Activated naive CD4-positive, alpha-beta T cell treated with anti-CD3 and anti-CD28 coated beads for 36 hours (primary cell): ENCODE measurements around the gene CXCL6. TPM values are rescaled to one million over a fixed set of nuclear protein-coding genes. Genes with fewer than 3 reads are reported as not detected.

Experiments
- CTCF ChIA-PET: fragments of 350-600 bp; sonication (Branson Sonifier 250); formaldehyde crosslinking; loops from one replicate; lab custom pipeline; 2021; ENCODE audit warnings: antibody characterized with exemption; lab: Charles Lee
- DNase-seq: peaks from one replicate; pipeline ENCODE4 v3.0.0-alpha.2; 2020
- H3K27ac Mint-ChIP-seq: one replicate; pipeline ENCODE4 v1.8.0; 2021; ENCODE audit warnings: mild to moderate bottlenecking, mixed read lengths
- H3K27me3 Mint-ChIP-seq: one replicate; pipeline ENCODE4 v1.8.0; 2021; ENCODE audit warnings: low read depth, mixed read lengths
- H3K36me3 Mint-ChIP-seq: one replicate; pipeline ENCODE4 v1.8.0; 2021; ENCODE audit warnings: low read depth, mixed read lengths
- H3K4me1 Mint-ChIP-seq: one replicate; pipeline ENCODE4 v1.8.0; 2021; ENCODE audit warnings: low read depth, mixed read lengths
- H3K4me3 Mint-ChIP-seq: one replicate; pipeline ENCODE4 v1.8.0; 2021; ENCODE audit warnings: mild to moderate bottlenecking, moderate library complexity, mixed read lengths
- H3K9me3 Mint-ChIP-seq: one replicate; pipeline ENCODE4 v1.8.0; 2021; ENCODE audit warnings: mixed read lengths
- intact Hi-C: fragments of 100-400 bp; cut with micrococcal nuclease; formaldehyde crosslinking; loops from one replicate; pipeline ENCODE4 v1.15.1; 2023
- total RNA-seq, 2 experiments: library from RNA; stranded (reverse); gene quantifications; one replicate each; pipeline ENCODE4 v1.2.3, GENCODE V29; 2021

CXCL6 gene
- total RNA-seq, 2 experiments from 2014 or later = not detected

DNA sequence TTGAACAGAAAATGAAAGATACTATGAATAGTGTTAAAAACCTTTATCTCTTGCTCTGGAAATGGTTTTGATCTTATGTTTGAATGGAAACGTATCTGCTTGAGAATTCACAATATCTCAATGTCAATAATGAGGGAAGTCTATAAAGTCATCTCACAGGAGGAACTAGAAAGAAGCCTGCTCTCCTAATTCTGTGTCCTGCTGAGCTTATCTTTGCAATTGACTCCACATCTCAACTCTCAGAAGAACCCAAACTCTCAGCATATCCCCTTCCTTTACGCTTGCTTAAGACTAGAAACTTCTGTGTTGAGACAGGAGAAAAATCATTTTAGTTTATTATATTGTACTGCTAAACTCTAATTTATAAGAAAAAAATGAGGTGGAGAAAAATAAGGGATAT lies 8.3 kb downstream of the CXCL6 start:
- no peak overlapping the region for H3K27ac Mint-ChIP-seq
- no peaks in the 10 kb centered on the region for H3K36me3 Mint-ChIP-seq
- H3K4me3 Mint-ChIP-seq = no peak overlapping the region
- DNase-seq = no peak
- H3K4me1 Mint-ChIP-seq = no peaks in the 10 kb centered on the region
- CTCF ChIA-PET = no interaction called here
- H3K9me3 Mint-ChIP-seq = no peaks in the 10 kb centered on the region
- intact Hi-C loops = no loop called here
- H3K27me3 Mint-ChIP-seq = peaks cover 13% of the 10 kb centered on the region

DNA sequence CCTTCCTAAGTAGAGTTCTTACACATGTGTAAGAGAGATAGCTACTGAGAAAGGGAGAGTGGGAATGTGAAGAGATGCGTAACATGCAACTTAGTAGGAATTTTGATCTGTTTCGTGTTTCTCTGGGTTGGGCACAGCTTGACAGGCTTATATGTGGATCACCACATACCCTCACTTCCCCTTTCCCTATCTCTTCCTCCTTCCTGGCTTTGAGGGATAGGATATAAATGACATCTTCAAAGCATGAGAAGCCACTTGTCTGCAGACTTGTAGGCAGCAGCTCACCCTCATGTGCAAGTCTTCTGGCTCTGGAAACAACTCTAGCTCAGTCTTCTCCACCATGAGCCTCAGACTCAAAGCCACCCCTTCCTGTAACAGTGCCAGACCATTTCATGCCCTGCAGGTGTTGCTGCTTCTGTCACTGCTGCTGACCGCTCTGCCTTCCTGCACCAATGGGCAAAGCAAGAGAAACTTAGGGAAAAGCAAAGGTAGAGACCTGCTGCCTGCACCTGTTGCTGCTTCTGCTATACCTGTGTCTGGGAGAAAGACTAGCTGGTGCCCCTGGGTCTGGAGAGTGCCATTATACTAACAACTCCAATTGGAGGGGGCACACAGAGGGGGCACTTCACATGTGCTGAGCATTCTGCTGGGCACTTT lies 11.2 kb downstream of the CXCL6 start:
- Mint-ChIP-seq H3K36me3 (no peaks in the 10 kb centered on the region), H3K4me1 (no peaks in the 10 kb centered on the region), H3K27me3 (peaks cover 6% of the 10 kb centered on the region), H3K9me3 (no peaks in the 10 kb centered on the region), H3K4me3 (no peak overlapping the region), H3K27ac (no peak overlapping the region)
- no peak for DNase-seq
- CTCF ChIA-PET = no interaction called here
- intact Hi-C loops = no loop called here

DNA sequence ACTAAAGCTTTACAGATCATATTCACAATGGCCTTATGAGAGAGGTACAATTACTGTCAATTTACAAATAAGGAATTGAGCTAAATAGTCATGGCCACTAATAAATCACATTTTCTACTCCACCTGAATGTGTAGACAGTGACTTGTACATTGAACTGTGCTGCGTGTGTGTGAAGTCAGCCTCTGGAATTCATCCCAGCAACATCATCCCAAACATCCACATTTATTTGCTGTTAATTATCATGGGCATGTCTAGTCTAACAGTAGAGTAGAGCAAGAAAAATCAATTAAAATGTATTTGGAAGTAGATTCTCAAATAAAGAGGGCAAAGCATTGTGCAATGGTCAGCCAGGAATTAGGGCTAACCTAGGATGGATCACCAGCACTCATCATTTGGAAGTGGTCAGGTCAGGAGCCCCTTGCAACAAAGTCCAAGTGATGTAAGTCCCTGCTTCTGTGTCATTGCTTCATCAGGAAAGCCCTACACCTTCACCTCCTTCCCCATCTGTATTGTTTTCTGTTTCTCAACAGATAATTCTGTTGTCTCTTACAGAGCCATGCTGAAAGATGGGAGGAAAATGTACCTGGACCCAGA lies 11.8 kb downstream of the CXCL6 start:
- no peak overlapping the region for H3K4me3 Mint-ChIP-seq
- H3K27me3 Mint-ChIP-seq = peaks cover 4% of the 10 kb centered on the region
- no peaks in the 10 kb centered on the region for H3K36me3 Mint-ChIP-seq
- intact Hi-C loops = no loop called here
- H3K9me3 Mint-ChIP-seq = no peaks in the 10 kb centered on the region
- CTCF ChIA-PET = no interaction called here
- no peaks in the 10 kb centered on the region for H3K4me1 Mint-ChIP-seq
- H3K27ac Mint-ChIP-seq = no peak overlapping the region
- no peak for DNase-seq

- Mint-ChIP-seq H3K36me3 (no peaks in the 10 kb centered on the region), H3K27me3 (peaks cover 10% of the 10 kb centered on the region), H3K4me1 (no peaks in the 10 kb centered on the region), H3K4me3 (no peak overlapping the region), H3K9me3 (no peaks in the 10 kb centered on the region), H3K27ac (no peak overlapping the region)
- CTCF ChIA-PET = interaction anchor here (0.7 kb wide), 1 partner anchor 1790 kb away, joined by 3 read pairs; no protein-coding TSS in a partner anchor
- intact Hi-C loops = no loop called here
- no peak for DNase-seq
These were observed 13.9 kb downstream of the CXCL6 start for GRCh38 chr4:73850261-73850970.

DNA sequence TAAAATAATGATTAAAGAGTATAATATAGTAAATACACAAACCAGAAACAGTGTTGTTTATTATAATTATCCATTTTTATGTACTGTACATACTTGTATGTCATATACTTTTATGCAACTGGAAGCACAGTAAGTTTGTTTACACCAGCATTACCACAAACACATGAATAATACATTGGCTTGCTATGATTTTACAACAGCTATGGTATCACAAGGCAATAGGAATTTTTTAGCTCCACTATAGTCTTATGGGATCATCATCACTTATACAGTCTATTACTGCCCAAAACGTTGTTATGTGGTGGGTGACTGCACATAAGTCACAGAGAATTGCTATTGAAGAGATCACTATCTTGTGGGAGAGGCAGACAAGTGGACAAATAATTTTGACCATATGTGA lies 14.8 kb downstream of the CXCL6 start:
- CTCF ChIA-PET = interaction anchor here (0.7 kb wide), 1 partner anchor 1791 kb away, joined by 3 read pairs; no protein-coding TSS in a partner anchor
- H3K36me3 Mint-ChIP-seq = no peaks in the 10 kb centered on the region
- peaks cover 7% of the 10 kb centered on the region for H3K27me3 Mint-ChIP-seq
- no peak overlapping the region for H3K4me3 Mint-ChIP-seq
- H3K27ac Mint-ChIP-seq = no peak overlapping the region
- intact Hi-C loops = no loop called here
- no peaks in the 10 kb centered on the region for H3K9me3 Mint-ChIP-seq
- no peaks in the 10 kb centered on the region for H3K4me1 Mint-ChIP-seq
- no peak for DNase-seq

- intact Hi-C loops = no loop called here
- H3K4me3 Mint-ChIP-seq = no peak overlapping the region
- DNase-seq = no peak
- CTCF ChIA-PET = no interaction called here
- H3K9me3 Mint-ChIP-seq = no peaks in the 10 kb centered on the region
- H3K36me3 Mint-ChIP-seq = no peaks in the 10 kb centered on the region
- H3K4me1 Mint-ChIP-seq = no peaks in the 10 kb centered on the region
- peaks cover 7% of the 10 kb centered on the region for H3K27me3 Mint-ChIP-seq
- no peak overlapping the region for H3K27ac Mint-ChIP-seq
These were observed 16.3 kb downstream of the CXCL6 start for GRCh38 chr4:73852771-73853170.

GRCh38 chr4:73853246-73853704 lies 16.8 kb downstream of the CXCL6 start, which contains the start of gene PF4V1:
PF4V1 (plus strand) TSS chr4:73853296; CDS start chr4:73853363, 67 bp downstream.
- intact Hi-C loops = no loop called here
- H3K27ac Mint-ChIP-seq = no peak within 1 kb of the TSS
- H3K4me3 Mint-ChIP-seq = no peak within 1 kb of the TSS
- H3K36me3 Mint-ChIP-seq = no peaks in the 10 kb centered on the region
- peaks cover 7% of the 10 kb centered on the region for H3K27me3 Mint-ChIP-seq
- no peak for DNase-seq
- H3K9me3 Mint-ChIP-seq = no peaks in the 10 kb centered on the region
- no peaks in the 10 kb centered on the region for H3K4me1 Mint-ChIP-seq
- CTCF ChIA-PET = no interaction called here

DNA sequence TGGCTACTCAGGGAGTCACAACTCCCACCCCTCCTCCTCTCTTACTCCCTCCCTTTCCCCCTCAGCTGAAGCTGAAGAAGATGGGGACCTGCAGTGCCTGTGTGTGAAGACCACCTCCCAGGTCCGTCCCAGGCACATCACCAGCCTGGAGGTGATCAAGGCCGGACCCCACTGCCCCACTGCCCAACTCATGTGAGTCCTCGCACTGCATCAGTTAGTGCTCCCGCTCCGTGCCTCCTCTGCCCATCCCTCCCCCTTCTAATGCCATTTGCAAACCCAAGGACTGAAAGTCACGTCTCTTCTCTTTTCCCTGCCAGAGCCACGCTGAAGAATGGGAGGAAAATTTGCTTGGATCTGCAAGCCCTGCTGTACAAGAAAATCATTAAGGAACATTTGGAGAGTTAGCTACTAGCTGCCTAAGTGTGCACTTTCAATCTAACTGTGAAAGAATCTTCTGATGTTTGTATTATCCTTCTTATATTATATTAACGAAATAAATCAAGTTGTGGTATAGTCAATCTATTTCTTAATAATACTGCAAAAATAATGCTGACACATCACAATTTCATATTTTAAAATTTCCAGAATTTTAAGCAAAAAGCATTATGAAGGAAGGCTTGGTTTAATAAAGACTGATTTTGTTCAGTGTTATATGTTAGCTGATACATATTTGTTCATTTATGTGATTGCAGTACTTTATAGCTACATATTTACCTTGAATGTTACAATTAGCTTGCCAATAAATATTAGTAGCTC lies 17.4 kb downstream of the CXCL6 start:
- Mint-ChIP-seq H3K9me3 (no peaks in the 10 kb centered on the region), H3K4me1 (no peaks in the 10 kb centered on the region), H3K36me3 (no peaks in the 10 kb centered on the region), H3K4me3 (no peak overlapping the region), H3K27me3 (peaks cover 7% of the 10 kb centered on the region), H3K27ac (no peak overlapping the region)
- intact Hi-C loops = no loop called here
- CTCF ChIA-PET = no interaction called here
- no peak for DNase-seq

- no peak for DNase-seq
These were observed 18.9 kb downstream of the CXCL6 start for GRCh38 chr4:73855406-73855805.

DNA sequence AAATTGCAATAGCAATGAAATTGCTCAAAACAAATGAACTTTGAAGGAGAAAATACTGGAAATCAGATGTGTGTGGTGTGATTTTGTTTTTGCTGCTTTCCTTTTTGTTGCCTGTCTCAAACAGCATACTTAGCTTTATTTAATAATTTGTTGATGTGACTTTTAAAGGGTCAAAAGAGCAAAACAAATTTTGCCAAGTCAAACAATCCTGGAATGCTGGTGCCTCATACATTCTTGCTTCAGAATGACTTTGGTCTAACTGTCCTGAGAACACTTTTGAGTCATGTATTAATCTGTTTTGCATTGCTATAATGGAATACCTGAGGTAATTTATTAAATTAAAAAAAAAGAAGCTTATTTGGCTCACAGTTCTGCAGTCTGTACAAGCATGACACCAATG lies 20.0 kb downstream of the CXCL6 start:
- Mint-ChIP-seq H3K27ac (no peak overlapping the region), H3K4me1 (no peaks in the 10 kb centered on the region), H3K4me3 (no peak overlapping the region), H3K9me3 (no peaks in the 10 kb centered on the region), H3K27me3 (peaks cover 7% of the 10 kb centered on the region), H3K36me3 (no peaks in the 10 kb centered on the region)
- DNase-seq = no peak
- CTCF ChIA-PET = interaction anchor here (0.6 kb wide), 2 partner anchors 46 to 413 kb away, joined by 3 read pairs; no protein-coding TSS in a partner anchor
- intact Hi-C loops = no loop called here

More at GRCh38 chr4:73855406-73855805, 18.9 kb downstream of the CXCL6 start:
- Mint-ChIP-seq H3K9me3 (no peaks in the 10 kb centered on the region), H3K4me1 (no peaks in the 10 kb centered on the region), H3K27me3 (peaks cover 7% of the 10 kb centered on the region), H3K36me3 (no peaks in the 10 kb centered on the region), H3K4me3 (no peak overlapping the region), H3K27ac (no peak overlapping the region)
- intact Hi-C loops = no loop called here
- CTCF ChIA-PET = no interaction called here

GRCh38 chr4:73859614-73860088 lies 23.2 kb downstream of the CXCL6 start:
- no peak overlapping the region for H3K27ac Mint-ChIP-seq
- DNase-seq = no peak
- no peaks in the 10 kb centered on the region for H3K4me1 Mint-ChIP-seq
- intact Hi-C loops = loop anchor here (10.0 kb wide), 1 partner anchor 235 kb away; the partner anchor contains the start of gene CXCL2
- H3K36me3 Mint-ChIP-seq = no peaks in the 10 kb centered on the region
- H3K27me3 Mint-ChIP-seq = peaks cover 1% of the 10 kb centered on the region
- CTCF ChIA-PET = interaction anchor here (1.1 kb wide), 1 partner anchor 157 kb away, joined by 4 read pairs; no protein-coding TSS in a partner anchor
- H3K4me3 Mint-ChIP-seq = no peak overlapping the region
- no peaks in the 10 kb centered on the region for H3K9me3 Mint-ChIP-seq

DNA sequence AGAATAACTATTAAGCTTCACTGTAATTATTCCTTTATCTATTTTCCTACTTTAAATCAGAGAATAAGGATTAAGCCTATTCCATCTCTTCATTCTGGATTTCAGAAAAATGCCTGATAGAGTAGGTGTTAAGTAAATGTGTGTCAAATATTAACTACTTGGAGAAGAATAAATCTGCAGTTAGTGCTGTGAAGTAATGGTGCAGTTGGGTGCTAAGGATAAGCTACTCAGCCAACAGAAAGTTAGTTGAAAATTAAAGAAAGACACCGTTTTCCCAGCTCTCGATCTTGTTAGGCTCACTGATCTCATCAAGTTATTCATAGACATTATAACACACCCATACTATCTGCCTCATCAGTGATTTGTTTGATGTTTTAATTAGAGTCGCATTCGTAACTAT lies 23.7 kb downstream of the CXCL6 start:
- H3K27ac Mint-ChIP-seq = no peak overlapping the region
- no peaks in the 10 kb centered on the region for H3K4me1 Mint-ChIP-seq
- no peaks in the 10 kb centered on the region for H3K36me3 Mint-ChIP-seq
- CTCF ChIA-PET = interaction anchor here (1.1 kb wide), 1 partner anchor 156 kb away, joined by 4 read pairs; no protein-coding TSS in a partner anchor
- no peaks in the 10 kb centered on the region for H3K9me3 Mint-ChIP-seq
- no peak overlapping the region for H3K4me3 Mint-ChIP-seq
- intact Hi-C loops = loop anchor here (10.0 kb wide), 1 partner anchor 235 kb away; the partner anchor contains the start of gene CXCL2
- H3K27me3 Mint-ChIP-seq = no peaks in the 10 kb centered on the region
- DNase-seq = no peak
